Omental fat pad (tissue), 4 donors: Measurements from ENCODE around the gene SYF2. TPM values are rescaled to one million over a fixed set of nuclear protein-coding genes. Genes with fewer than 3 reads are reported as not detected.

Source experiments
- ATAC-seq: fragments of 150-250 bp; one replicate; pipeline ENCODE4 v1.9.1; 2016; ENCODE audit warnings: mild to moderate bottlenecking, moderate library complexity; ENCODE audit not compliant: low FRiP score
- DNase-seq: peaks from one replicate; pipeline ENCODE4 v3.0.0-alpha.2; 2019; ENCODE audit warnings: low spot score
- total RNA-seq, 4 donors: library from RNA; depleted of rRNA; stranded (reverse); fragments of >200 nt; gene quantifications; one replicate each; pipeline ENCODE4 v1.1.0, GENCODE V29; 2016
- TF ChIP-seq, protein P1 (sequence below), 3 donors: fragments of 450-650 bp; IDR thresholded peaks; one replicate each; pipeline ENCODE4 v1.5.1; 2016 to 2017; ENCODE audit warnings: antibody characterized with exemption in 3 of 3, mild to moderate bottlenecking in 3 of 3, moderate library complexity in 2 of 3

SYF2 gene
- total RNA-seq, 4 donors from 2014 or later, result 37.0 to 57.4 (median 47.4) TPM

DNA sequence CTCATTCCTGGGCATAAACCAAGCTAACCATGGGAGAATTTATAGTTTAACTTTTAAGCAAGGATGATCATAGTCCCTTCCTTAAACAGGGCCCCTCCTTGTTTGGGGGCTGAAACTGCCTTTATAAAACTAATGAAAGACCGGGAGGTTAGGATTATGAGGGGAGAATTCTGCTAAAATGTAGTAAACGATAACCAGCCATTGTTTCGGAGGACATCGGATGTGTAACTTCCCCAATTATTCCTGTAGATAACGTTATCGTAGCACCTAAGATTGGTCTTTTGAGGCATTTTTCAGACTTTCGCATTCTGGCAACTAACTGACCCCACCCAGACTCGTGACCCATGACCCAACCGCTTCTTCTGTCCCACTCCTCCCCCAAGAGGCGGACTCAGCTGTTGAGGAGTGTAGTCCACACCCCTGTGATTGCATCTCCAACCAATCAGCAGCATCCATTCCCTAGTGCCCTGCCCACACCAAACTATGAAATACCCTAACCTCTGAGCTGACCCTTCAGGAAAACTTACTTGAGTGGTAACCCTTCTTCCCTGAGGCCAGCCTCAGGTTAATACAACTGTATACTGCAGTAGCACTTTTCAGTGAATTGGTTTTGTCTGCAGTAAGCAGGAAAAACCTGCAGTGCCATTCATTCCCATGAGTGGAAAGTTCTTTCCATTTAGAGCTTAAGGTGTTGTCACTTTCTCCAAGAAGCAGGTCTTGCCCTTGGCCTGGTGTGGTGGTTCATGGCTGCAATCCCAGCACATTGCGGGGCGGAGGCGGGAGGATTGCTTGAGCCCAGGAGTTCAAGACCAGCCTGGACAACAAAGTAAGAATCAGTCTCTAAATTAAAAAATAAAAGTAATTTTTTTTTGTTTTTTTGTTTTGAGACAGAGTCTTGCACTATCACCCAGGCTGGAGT, 823 bp upstream of the SYF2 start:
- TF ChIP-seq, protein P1, sequence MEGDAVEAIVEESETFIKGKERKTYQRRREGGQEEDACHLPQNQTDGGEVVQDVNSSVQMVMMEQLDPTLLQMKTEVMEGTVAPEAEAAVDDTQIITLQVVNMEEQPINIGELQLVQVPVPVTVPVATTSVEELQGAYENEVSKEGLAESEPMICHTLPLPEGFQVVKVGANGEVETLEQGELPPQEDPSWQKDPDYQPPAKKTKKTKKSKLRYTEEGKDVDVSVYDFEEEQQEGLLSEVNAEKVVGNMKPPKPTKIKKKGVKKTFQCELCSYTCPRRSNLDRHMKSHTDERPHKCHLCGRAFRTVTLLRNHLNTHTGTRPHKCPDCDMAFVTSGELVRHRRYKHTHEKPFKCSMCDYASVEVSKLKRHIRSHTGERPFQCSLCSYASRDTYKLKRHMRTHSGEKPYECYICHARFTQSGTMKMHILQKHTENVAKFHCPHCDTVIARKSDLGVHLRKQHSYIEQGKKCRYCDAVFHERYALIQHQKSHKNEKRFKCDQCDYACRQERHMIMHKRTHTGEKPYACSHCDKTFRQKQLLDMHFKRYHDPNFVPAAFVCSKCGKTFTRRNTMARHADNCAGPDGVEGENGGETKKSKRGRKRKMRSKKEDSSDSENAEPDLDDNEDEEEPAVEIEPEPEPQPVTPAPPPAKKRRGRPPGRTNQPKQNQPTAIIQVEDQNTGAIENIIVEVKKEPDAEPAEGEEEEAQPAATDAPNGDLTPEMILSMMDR (IDR thresholded peaks at IDR 0.05), result no peak
- ATAC-seq (peak; percentile 92), DNase-seq (peak; percentile 81)

DNA sequence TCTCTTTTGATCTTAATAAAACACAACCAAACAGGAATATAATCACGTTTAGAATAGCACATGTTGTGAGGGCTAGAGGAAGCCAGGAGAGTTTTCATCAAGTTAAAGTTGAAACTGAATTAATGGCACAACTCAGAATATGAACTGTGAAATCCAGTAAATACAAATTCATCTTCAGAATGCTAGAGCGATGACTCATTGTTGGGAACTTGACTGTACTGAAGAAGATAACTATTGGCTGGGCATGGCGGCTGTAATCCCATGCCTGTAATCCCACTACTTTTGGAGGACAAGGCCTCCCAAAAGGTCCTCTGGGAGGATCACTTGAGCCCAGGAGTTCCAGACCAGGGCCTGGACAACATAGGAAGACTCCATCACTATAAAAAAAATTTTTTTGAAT, 8.8 kb downstream of the SYF2 start:
- TF ChIP-seq, protein P1 (IDR thresholded peaks at IDR 0.05), result no peak
- no peak for DNase-seq
- no peak for ATAC-seq

- ATAC-seq (no peak), DNase-seq (no peak)
- TF ChIP-seq, protein P1 (IDR thresholded peaks at IDR 0.05), result no peak
Measured at GRCh38 chr1:25222606-25223005, 9.7 kb downstream of the SYF2 start.

- ATAC-seq (no peak), DNase-seq (no peak)
- TF ChIP-seq, protein P1 (IDR thresholded peaks at IDR 0.05), result no peak
Measured at GRCh38 chr1:25220666-25221065, 11.6 kb downstream of the SYF2 start.

DNA sequence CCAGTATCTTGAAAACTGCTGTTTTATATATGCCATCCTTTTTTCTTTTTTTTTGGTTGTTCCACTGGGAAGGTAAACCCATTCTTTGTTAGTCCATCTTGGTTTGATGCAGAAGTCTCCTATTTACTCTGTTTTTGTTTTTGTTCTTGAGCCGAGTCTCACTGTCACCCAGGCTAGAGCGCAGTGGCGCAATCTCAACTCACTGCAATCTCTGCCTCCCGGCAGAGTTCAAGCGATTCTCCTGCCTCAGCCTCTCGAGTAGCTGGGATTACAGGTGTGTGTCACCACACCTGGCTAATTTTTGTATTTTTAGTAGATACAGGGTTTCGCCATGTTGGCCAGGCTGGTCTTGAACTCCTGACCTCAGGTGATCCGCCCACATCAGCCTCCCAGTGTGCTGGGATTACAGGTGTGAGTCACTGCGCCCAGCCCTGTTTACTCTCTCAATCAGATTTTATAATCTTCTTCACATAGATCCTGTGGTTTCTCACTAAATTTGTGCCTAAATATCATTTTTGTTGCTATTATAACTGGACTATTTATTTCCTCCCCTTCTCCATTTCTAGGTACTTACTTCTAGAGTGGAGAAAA, 12.5 kb downstream of the SYF2 start:
- TF ChIP-seq, protein P1 (IDR thresholded peaks at IDR 0.05), result no peak
- ATAC-seq, result no peak
- no peak for DNase-seq

DNA sequence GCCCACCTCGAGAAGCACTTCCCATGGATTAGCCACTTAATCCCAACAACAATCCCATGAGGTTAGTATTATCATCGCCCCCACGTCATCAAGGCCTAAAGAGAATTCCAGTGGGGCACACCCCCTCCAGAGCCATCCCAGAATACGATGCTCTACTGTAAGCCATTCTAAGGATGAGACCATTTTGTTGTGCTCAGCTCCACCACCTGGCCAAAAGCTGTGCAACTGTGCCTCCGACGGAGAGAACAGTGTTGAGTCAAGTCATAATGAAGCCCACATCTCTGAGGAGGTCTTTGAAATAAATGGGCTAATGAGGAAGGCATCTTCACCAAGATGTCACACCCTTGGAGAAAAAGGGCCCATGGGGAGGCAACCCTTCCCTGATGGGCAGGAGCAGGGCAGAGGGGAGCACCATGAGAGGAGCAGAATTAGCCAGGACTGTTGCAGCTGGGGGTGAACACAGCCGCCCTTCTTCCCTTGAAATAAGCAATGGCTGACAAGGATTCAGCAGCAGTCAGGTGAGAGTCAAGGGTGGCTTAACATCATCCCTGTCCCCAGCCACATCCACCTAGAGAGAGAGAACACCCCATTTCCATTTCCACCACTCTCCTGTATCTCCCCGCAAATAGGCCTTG, 14.6 kb downstream of the SYF2 start:
- DNase-seq (no peak), ATAC-seq (no peak)
- TF ChIP-seq, protein P1 (IDR thresholded peaks at IDR 0.05), result no peak
